T-helper 1 cell treated with Interleukin-12 subunit alpha and Interleukin-12 subunit beta and Interleukin-4 antibody, amounts not matched to agents 30 μg/mL and 1 μg/mL, for 36 hours (primary cell): ENCODE data around the gene NAALADL2.

Experiments
- H3K27ac Mint-ChIP-seq: one replicate; pipeline ENCODE4 v1.8.0; 2021; ENCODE audit warnings: mild to moderate bottlenecking, mixed read lengths
- H3K27me3 Mint-ChIP-seq: one replicate; pipeline ENCODE4 v1.8.0; 2021; ENCODE audit warnings: low read depth, mixed read lengths
- H3K36me3 Mint-ChIP-seq: one replicate; pipeline ENCODE4 v1.8.0; 2021; ENCODE audit warnings: low read depth, mixed read lengths
- H3K4me1 Mint-ChIP-seq: one replicate; pipeline ENCODE4 v1.8.0; 2021; ENCODE audit warnings: low read depth, mixed read lengths
- H3K4me3 Mint-ChIP-seq: one replicate; pipeline ENCODE4 v1.8.0; 2021; ENCODE audit warnings: mild to moderate bottlenecking, moderate library complexity, mixed read lengths
- H3K9me3 Mint-ChIP-seq: one replicate; pipeline ENCODE4 v1.8.0; 2021; ENCODE audit warnings: mixed read lengths

Gene NAALADL2

DNA sequence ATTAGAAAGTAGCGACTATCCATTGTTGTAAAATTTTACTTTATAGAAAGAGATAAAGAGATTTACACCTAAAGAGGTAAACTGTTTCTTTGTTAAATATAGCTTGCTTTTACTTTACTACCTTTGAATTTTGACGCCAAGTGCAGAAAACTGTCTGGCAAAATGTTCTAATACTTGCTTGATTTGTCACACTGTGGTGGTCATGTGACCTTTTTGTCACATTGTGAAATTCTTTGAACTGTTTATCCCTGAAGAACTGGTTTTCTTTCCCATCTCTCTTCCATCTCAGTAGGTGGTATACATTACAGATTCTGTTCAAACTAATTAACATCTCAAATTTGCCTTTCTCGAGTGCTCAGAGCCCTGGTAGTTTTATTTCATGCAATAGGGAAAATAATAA is 327.4 kb downstream of the NAALADL2 start:
- Mint-ChIP-seq H3K9me3 (peaks cover 5% of the 10 kb centered on the region), H3K27ac (no peak overlapping the region), H3K36me3 (no peaks in the 10 kb centered on the region), H3K4me1 (no peaks in the 10 kb centered on the region), H3K4me3 (no peak overlapping the region), H3K27me3 (no peaks in the 10 kb centered on the region)

DNA sequence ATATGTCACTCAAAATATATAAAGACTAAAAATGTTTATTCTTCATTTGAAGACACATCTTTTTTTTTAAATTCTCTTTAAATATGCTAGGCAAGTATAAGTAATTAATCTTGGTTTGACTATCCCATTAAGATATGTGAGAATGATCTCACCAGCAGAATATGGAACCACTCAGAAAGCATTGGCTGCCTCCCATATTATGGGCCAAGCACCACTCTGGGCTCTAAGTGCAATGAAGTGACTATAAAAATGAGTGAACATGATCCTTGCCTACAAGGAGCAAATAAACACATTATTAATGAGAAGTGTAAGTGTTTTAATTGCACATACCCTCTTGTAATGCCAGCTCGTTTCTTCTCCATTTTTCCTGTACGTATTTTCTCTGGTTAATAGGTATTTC is 328.5 kb downstream of the NAALADL2 start:
- H3K27me3 Mint-ChIP-seq: no peaks in the 10 kb centered on the region
- H3K27ac Mint-ChIP-seq: no peak overlapping the region
- H3K36me3 Mint-ChIP-seq: no peaks in the 10 kb centered on the region
- no peaks in the 10 kb centered on the region for H3K4me1 Mint-ChIP-seq
- no peak overlapping the region for H3K4me3 Mint-ChIP-seq
- peaks cover 5% of the 10 kb centered on the region for H3K9me3 Mint-ChIP-seq

DNA sequence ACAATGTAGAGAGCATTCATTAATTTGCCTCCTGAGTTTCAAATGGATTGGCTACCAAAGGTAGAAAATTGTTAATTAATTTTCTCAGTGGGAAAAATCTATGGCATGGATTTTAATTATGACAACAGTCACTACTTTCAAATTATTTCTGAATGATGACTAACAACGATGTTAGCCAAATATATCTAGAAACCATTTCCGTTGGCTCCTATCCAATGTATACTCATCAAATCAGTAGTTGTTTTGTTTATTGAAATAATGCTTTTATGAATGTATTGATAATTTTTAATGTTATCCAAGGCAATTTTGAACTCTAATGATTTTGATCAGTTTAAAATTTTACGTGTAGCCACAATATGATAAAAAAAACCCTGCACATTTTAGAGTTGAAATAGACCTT is 333.4 kb downstream of the NAALADL2 start:
- Mint-ChIP-seq H3K27ac (no peak overlapping the region), H3K36me3 (no peaks in the 10 kb centered on the region), H3K9me3 (peaks cover 5% of the 10 kb centered on the region), H3K27me3 (no peaks in the 10 kb centered on the region), H3K4me3 (no peak overlapping the region), H3K4me1 (no peaks in the 10 kb centered on the region)

DNA sequence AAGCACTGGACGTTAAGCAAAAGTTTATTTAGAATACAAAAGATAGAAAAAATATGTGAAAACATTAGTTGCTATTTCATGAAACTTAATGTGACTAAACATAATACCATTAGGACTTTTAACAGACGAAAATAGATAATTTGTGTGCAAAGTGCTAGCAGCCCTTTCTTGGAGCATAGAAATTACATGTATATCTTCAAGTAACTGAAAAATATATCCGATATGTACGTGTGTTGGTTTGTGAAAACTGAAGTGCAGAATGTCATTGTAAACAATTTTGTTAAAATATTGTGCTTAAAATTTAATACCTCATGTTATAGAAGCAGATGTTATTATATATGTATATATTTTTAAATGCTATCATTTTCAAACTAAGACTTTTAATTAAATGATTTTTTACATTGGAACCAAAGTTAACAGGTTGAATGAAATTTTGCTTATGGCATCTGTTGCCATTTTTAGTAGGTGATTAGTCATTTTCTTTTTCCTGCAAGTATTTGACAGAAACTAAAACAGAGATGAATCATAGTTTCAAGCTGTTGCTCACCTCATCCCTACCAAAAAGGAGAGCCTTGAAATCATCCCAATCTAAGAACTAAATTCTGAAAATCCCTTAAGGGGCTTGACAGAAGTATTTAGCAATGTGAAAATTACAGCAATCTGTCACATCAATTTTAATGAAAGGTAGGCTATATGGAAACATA is 334.8 kb downstream of the NAALADL2 start:
- peaks cover 5% of the 10 kb centered on the region for H3K9me3 Mint-ChIP-seq
- no peak overlapping the region for H3K27ac Mint-ChIP-seq
- H3K4me3 Mint-ChIP-seq: no peak overlapping the region
- H3K4me1 Mint-ChIP-seq: no peaks in the 10 kb centered on the region
- no peaks in the 10 kb centered on the region for H3K27me3 Mint-ChIP-seq
- no peaks in the 10 kb centered on the region for H3K36me3 Mint-ChIP-seq

DNA sequence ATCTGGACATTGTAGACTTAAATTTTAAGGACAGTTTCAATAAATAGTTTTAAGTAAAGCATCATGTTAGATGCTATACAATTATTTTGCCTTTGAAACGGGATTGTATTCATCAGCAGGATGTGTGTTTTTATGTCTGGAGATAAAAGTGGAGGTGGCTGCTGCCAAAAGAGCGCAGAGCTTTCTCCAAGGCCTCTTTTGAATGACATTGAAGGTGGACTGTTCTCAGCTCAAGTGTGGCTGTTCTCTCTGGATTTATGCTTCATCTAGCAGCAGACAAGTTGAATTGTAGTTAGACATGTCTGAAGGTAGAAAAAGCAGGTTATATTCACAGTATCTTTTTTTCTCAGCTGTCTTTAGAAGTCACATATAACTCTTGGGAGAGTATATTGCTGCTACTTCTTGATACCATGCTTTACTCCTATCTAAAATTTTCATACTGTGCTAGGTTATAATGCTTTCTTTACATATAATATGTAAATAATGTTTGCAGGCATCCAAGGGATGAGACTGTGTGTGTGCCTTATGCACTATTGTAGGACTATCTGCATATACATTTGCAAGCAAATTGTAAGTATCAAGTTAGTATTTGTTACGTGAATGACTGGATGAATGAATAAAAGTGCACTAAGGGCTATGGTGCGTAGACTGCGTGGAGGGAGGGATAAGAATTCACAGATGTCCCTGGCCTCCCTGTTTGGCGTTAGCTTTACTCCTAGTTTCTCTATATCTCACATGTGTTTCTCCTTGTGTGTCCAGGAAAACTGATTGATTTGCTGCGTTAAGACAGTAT is 340.1 kb downstream of the NAALADL2 start:
- Mint-ChIP-seq H3K9me3 (no peaks in the 10 kb centered on the region), H3K36me3 (no peaks in the 10 kb centered on the region), H3K4me3 (no peak overlapping the region), H3K4me1 (no peaks in the 10 kb centered on the region), H3K27me3 (no peaks in the 10 kb centered on the region), H3K27ac (no peak overlapping the region)

DNA sequence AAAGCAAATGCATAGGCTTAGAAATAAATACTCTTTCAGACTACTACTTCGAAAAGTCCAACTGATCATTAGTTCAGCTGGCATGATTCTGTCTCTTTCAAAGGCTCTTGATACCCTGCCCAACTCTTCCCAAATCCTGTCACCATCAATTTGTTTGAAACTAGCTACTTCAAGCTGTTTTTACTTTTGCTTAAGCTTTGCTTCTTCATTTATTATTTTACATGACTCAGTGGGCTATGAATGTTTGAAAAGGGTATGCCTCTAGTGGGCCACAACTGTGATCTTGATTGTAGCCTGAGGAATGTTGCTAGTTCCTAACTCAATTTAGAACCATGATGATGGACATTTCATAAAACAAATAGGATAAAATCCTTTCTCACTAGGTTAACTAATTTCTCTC is 340.8 kb downstream of the NAALADL2 start:
- H3K4me1 Mint-ChIP-seq: no peaks in the 10 kb centered on the region
- H3K36me3 Mint-ChIP-seq: no peaks in the 10 kb centered on the region
- H3K9me3 Mint-ChIP-seq: peaks cover 2% of the 10 kb centered on the region
- H3K27me3 Mint-ChIP-seq: no peaks in the 10 kb centered on the region
- H3K27ac Mint-ChIP-seq: no peak overlapping the region
- H3K4me3 Mint-ChIP-seq: no peak overlapping the region

DNA sequence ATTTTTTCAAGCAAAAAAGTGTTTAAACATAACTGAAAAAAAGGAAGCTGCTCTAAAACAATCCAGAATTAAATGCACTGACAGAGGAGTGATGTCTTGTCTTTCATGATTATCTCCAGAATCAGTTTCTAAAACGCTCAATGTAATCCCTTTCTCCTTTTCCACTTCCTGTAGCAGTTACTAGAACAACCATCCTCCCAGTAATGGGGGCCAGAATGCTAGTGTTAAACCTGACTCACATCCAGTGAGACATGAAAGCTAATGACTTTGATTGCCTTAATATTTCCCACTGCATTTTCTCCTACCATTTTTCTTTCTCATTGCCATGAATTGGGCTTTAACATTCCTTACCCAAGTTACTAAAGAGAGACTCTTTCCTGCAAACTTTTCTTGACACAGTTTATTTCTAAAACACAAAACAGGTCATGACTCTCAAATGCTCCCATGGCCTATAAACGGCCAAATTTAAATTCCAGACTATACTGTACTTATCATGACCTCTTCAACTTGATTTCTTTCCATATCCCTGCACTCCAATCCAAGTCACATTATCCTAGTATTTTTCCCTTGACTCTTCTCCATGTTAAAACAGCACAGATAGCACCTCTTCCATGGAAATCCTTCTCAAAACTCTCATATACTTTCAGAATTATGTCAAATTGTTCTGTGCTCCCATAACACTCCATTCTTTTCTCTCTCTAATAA is 341.4 kb downstream of the NAALADL2 start:
- Mint-ChIP-seq H3K36me3 (no peaks in the 10 kb centered on the region), H3K4me1 (no peaks in the 10 kb centered on the region), H3K27me3 (no peaks in the 10 kb centered on the region), H3K27ac (no peak overlapping the region), H3K9me3 (peaks cover 3% of the 10 kb centered on the region), H3K4me3 (no peak overlapping the region)

DNA sequence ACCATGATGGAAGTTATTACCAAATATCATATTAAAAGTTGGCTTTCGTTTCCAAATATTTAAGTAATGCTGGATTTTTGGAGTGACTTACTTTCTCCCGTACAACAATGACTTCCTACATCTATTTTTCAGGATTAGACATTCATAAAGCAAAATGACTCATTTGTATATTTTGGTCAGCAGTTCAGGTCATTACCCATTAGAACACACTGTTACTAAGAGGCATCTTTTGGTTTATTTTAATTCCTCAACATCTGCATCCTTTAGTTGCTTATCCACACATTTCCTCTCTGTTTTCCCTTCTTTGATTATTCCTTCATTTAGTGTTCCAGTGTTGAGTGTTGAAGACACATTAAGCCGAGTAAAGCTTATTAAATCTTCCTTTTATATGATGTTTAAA is 348.2 kb downstream of the NAALADL2 start:
- Mint-ChIP-seq H3K4me3 (no peak overlapping the region), H3K9me3 (peaks cover 6% of the 10 kb centered on the region), H3K27me3 (no peaks in the 10 kb centered on the region), H3K27ac (no peak overlapping the region), H3K36me3 (no peaks in the 10 kb centered on the region), H3K4me1 (no peaks in the 10 kb centered on the region)

DNA sequence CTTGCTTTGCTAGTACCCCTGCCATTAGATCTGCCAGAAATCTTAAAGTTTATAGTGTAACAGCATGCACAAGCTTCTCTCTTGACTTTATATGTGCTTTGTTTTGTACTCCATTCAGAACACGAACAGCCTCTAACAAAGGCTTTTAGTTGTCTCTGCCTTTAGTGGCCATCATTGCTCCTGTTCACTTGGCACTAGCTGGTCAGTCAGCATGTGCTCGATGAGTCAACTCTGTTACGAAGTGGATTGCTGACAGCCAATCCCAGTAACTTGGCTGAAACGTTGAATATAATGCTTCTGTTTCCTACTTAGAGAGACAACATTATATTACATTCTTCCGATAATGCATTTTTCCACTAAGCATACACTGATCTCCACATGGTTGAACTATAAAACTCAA is 349.2 kb downstream of the NAALADL2 start:
- no peaks in the 10 kb centered on the region for H3K4me1 Mint-ChIP-seq
- H3K27ac Mint-ChIP-seq: no peak overlapping the region
- no peak overlapping the region for H3K4me3 Mint-ChIP-seq
- H3K36me3 Mint-ChIP-seq: no peaks in the 10 kb centered on the region
- H3K27me3 Mint-ChIP-seq: no peaks in the 10 kb centered on the region
- H3K9me3 Mint-ChIP-seq: peaks cover 6% of the 10 kb centered on the region

DNA sequence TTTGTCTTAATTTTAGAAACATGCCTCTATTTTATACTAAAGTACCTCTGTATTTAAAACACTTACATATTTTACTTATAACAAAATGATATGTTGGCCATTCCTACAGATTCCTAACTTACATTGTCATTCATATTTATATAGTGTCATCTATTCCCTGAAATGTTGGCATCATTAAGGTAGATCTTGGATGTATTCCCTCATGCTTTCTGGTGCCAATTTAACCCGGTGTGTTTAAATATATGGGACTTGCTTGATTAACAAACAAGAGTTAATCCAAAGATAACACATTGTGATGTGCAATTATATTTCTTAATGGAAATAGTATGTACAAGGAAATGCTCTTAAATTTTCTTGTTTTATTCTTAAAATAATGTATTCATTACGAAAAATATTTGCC is 352.3 kb downstream of the NAALADL2 start:
- Mint-ChIP-seq H3K4me1 (no peaks in the 10 kb centered on the region), H3K36me3 (no peaks in the 10 kb centered on the region), H3K27ac (no peak overlapping the region), H3K4me3 (no peak overlapping the region), H3K27me3 (no peaks in the 10 kb centered on the region), H3K9me3 (no peaks in the 10 kb centered on the region)

DNA sequence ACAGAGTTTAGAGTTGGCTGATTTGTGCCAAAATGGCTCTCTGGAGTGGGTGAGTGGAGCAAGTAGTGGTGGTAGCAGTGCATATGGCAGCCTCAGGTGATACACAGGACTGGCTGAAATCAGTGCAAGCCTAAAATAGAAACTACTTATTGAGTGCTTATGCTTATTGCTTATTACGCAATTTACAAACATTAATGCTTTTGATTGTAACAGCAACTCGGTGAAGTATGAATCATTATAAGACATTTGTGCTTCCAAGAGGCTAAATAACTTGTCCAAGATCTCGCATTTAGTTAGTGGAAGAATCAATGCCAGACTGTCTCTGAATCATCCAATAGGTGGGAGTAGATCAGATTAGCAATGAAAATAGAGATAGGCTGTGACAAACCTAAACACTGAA is 353.8 kb downstream of the NAALADL2 start:
- no peak overlapping the region for H3K27ac Mint-ChIP-seq
- no peak overlapping the region for H3K4me3 Mint-ChIP-seq
- no peaks in the 10 kb centered on the region for H3K4me1 Mint-ChIP-seq

DNA sequence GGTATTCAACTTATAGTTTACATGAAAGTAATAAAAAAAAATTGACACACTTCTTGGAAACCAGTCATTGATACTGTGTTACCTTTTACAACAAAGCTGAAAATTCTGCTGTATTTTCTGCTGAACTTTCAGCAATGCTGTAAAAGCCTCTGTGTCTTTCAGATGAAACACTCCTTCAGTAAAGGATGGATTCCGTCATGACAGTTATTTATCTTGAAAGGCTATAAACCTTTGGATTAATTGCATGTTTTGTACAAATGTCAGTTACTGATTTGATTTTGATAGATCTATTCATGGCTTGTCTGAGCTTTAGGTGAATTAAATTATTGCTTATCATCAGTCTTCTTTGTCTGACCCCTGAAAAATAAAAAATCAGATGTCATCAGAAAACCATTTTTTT is 355.1 kb downstream of the NAALADL2 start:
- Mint-ChIP-seq H3K9me3 (no peaks in the 10 kb centered on the region), H3K27ac (no peak overlapping the region), H3K27me3 (no peaks in the 10 kb centered on the region), H3K4me1 (no peaks in the 10 kb centered on the region), H3K4me3 (no peak overlapping the region), H3K36me3 (no peaks in the 10 kb centered on the region)

More for the DNA sequence above, 353.8 kb downstream of the NAALADL2 start:
- Mint-ChIP-seq H3K27me3 (no peaks in the 10 kb centered on the region), H3K9me3 (no peaks in the 10 kb centered on the region), H3K36me3 (no peaks in the 10 kb centered on the region)

DNA sequence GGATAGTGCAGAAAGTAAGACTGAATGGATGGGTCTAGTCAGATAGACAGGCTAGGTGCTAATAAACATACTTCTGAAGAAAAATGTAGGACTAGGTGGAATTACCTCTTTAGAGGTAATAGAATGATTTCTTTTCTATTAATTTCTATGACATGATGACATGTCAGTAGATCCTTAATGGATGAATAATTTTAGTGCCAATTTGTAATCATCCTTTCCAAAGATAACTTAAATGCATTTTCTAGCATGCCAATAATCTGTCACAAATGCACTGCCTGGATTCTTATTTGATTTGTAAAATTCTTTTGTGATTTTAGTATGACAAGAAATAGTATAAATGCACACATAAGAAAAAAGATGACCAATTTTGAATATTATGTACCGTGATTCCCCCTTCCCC is 356.7 kb downstream of the NAALADL2 start:
- Mint-ChIP-seq H3K4me1 (no peaks in the 10 kb centered on the region), H3K9me3 (no peaks in the 10 kb centered on the region), H3K27ac (no peak overlapping the region), H3K4me3 (no peak overlapping the region), H3K27me3 (no peaks in the 10 kb centered on the region), H3K36me3 (no peaks in the 10 kb centered on the region)

DNA sequence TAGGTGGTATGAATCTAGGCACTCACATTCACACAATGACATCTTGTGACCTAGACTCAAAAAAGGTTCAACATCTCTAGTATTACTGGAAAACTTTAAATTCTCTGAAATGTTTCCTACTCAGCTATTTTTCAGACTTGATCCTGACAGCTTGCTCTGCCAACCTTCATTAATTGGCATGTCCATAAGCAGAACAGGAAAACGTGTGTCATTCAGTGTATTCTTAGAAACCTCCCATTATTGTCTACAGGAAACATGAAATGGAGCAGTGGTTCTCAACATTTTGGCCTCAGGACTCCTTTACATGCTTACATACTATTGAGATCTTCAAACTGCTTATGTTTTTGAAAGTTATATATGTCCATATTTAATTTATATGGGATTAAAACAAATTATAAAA is 363.2 kb downstream of the NAALADL2 start:
- H3K27me3 Mint-ChIP-seq: no peaks in the 10 kb centered on the region
- H3K4me1 Mint-ChIP-seq: no peaks in the 10 kb centered on the region
- no peaks in the 10 kb centered on the region for H3K36me3 Mint-ChIP-seq
- H3K9me3 Mint-ChIP-seq: no peaks in the 10 kb centered on the region
- H3K4me3 Mint-ChIP-seq: no peak overlapping the region
- H3K27ac Mint-ChIP-seq: no peak overlapping the region

DNA sequence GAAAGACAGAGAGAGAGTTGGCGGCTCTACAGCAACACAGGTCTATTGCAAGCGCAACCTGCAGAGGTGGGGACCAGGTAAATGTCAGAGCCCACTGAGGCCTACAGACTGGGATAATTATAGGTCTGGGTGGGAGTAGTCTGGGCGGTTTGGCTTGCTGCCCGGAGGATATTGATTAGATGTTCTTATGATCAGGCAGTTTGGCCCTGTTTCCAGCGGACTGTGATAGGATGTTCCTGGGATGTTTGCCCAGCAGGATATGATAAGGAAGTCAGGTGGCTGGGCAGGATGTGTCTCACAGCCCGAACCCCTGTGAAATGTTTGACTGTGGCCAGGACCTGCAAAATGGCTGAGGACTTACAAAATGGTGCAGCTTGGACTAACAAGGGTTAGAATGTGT is 364.9 kb downstream of the NAALADL2 start:
- Mint-ChIP-seq H3K4me1 (no peaks in the 10 kb centered on the region), H3K36me3 (no peaks in the 10 kb centered on the region), H3K27ac (no peak overlapping the region), H3K4me3 (no peak overlapping the region), H3K27me3 (no peaks in the 10 kb centered on the region), H3K9me3 (no peaks in the 10 kb centered on the region)
